SK-N-SH (cell line): ENCODE results near the gene ASB8. TPM values are rescaled to one million over a fixed set of nuclear protein-coding genes. Genes with fewer than 3 reads are reported as not detected.

Experiments
- CTCF ChIA-PET: fragments of 300-600, 350-600 bp; formaldehyde crosslinking; extraction: SDS; loops from one replicate; lab custom pipeline; 2021; lab: Yijun Ruan, JAX
- POLR2A ChIA-PET: fragments of 350-600 bp; sonication (Branson Sonifier 250); formaldehyde crosslinking; extraction: SDS; loops from one replicate; lab custom pipeline; 2020; ENCODE audit warnings: antibody characterized with exemption, inconsistent platforms; lab: Yijun Ruan, JAX
- DNase-seq: peaks from one replicate; pipeline ENCODE4 v3.0.0; 2012
- H2AFZ ChIP-seq: fragments of 200-600 bp; sonication (generic); 2 replicates; pipeline ENCODE4 v1.8.1; 2016; ENCODE audit warnings: antibody characterized with exemption, mild to moderate bottlenecking, low read depth
- H3F3A ChIP-seq: fragments of 200-600 bp; sonication (generic); replicated peaks from 2 replicates; pipeline ENCODE3; 2016; ENCODE audit warnings: antibody characterized with exemption, mild to moderate bottlenecking; ENCODE audit not compliant: insufficient read depth
- H3K27ac ChIP-seq, 2 experiments: fragments of 200-500 bp in 1 of 2; fragments of 200-600 bp in 1 of 2; sonication (Bioruptor generic) in 1 of 2; sonication (generic), shearing (Covaris generic) in 1 of 2; 2 replicates each; pipeline versions ENCODE4 v1.5.1 to v1.6.1; 2014 to 2016; ENCODE audit warnings: low read depth in 2 of 2, inconsistent platforms in 1 of 2, low read length in 1 of 2, mild to moderate bottlenecking in 1 of 2, mixed read lengths in 1 of 2
- H3K27me3 ChIP-seq: fragments of 200-600 bp; sonication (generic), shearing (Covaris generic); 2 replicates; pipeline ENCODE4 v1.6.1; 2016; ENCODE audit warnings: mixed run types; ENCODE audit not compliant: insufficient read depth
- H3K36me3 ChIP-seq, 2 experiments: fragments of 200-500 bp in 1 of 2; fragments of 200-600 bp in 1 of 2; sonication (Bioruptor generic) in 1 of 2; sonication (generic) in 1 of 2; replicated peaks in 1 of 2; 2 replicates each; pipeline versions ENCODE3 to v1.5.1; 2014 to 2016; ENCODE audit warnings: low read length in 1 of 2, mild to moderate bottlenecking in 1 of 2; ENCODE audit not compliant: insufficient read depth in 2 of 2, control insufficient read depth in 1 of 2
- H3K4me1 ChIP-seq, 2 experiments: fragments of 200-500 bp in 1 of 2; fragments of 200-600 bp in 1 of 2; sonication (Bioruptor generic) in 1 of 2; sonication (generic), shearing (Covaris generic) in 1 of 2; 2 replicates each; pipeline versions ENCODE4 v1.5.1 to v1.6.1; 2014 to 2016; ENCODE audit warnings: low read depth in 1 of 2, low read length in 1 of 2, mixed run types in 1 of 2; ENCODE audit not compliant: insufficient read depth in 2 of 2, control insufficient read depth in 1 of 2
- H3K4me2 ChIP-seq: fragments of 200-600 bp; sonication (generic), shearing (Covaris generic); 2 replicates; pipeline ENCODE4 v1.6.1; 2017; ENCODE audit warnings: mixed run types
- H3K4me3 ChIP-seq, 2 experiments: fragments of 200-500 bp in 1 of 2; fragments of 200-600 bp in 1 of 2; sonication (Bioruptor generic) in 1 of 2; sonication (generic), shearing (Covaris generic) in 1 of 2; 2 replicates each; pipeline versions ENCODE4 v1.5.1 to v1.8.1; 2014 to 2016; ENCODE audit warnings: low read depth in 2 of 2, inconsistent platforms in 1 of 2, low read length in 1 of 2, mild to moderate bottlenecking in 1 of 2, mixed read lengths in 1 of 2, moderate library complexity in 1 of 2
- H3K79me2 ChIP-seq: fragments of 200-600 bp; sonication (generic); 2 replicates; pipeline ENCODE4 v1.8.1; 2017; ENCODE audit warnings: mild to moderate bottlenecking; ENCODE audit not compliant: insufficient read depth
- H3K9ac ChIP-seq: fragments of 200-600 bp; sonication (generic); 2 replicates; pipeline ENCODE4 v1.6.1; 2017; ENCODE audit warnings: mixed run types
- H3K9me2 ChIP-seq: fragments of 200-600 bp; sonication (generic); 2 replicates; pipeline ENCODE4 v1.6.1; 2017; ENCODE audit warnings: mixed run types
- H3K9me3 ChIP-seq: fragments of 200-600 bp; sonication (generic); 2 replicates; pipeline ENCODE4 v1.6.1; 2017; ENCODE audit warnings: mixed run types, mild to moderate bottlenecking, moderate library complexity
- H4K20me1 ChIP-seq: fragments of 200-600 bp; sonication (generic); 2 replicates; pipeline ENCODE4 v1.6.1; 2017; ENCODE audit warnings: mild to moderate bottlenecking, mixed run types; ENCODE audit not compliant: insufficient read depth
- CHD2 ChIP-seq: fragments of 150-350 bp; IDR thresholded peaks from 2 replicates; pipeline ENCODE4 v1.6.1; 2018; ENCODE audit warnings: low read length; ENCODE audit not compliant: partially characterized antibody
- EP300 ChIP-seq, 2 experiments: IDR thresholded peaks; 2 replicates each; pipeline versions ENCODE4 v1.4.0 to v1.6.1; 2012; ENCODE audit warnings: borderline replicate concordance in 1 of 2, low read depth in 1 of 2, low read length in 1 of 2
- FOSL2 ChIP-seq: IDR thresholded peaks from 2 replicates; pipeline ENCODE4 v1.4.0; 2012; ENCODE audit warnings: low read depth, mild to moderate bottlenecking, moderate library complexity, borderline replicate concordance
- FOXJ3 ChIP-seq: sonication (generic); formaldehyde crosslinking; IDR thresholded peaks from 2 replicates; pipeline ENCODE4 v1.5.1; 2020; ENCODE audit warnings: mild to moderate bottlenecking, missing genetic modification reagents
- FOXM1 ChIP-seq: IDR thresholded peaks from 2 replicates; pipeline ENCODE4 v1.4.0; 2012; ENCODE audit warnings: low read depth, mild to moderate bottlenecking
- GATA2 ChIP-seq: sonication (generic); formaldehyde crosslinking; IDR thresholded peaks from 2 replicates; pipeline ENCODE4 v1.5.0; 2020; ENCODE audit warnings: mild to moderate bottlenecking, missing genetic modification reagents
- MXI1 ChIP-seq: IDR thresholded peaks from 2 replicates; pipeline ENCODE4 v1.6.1; 2012; ENCODE audit warnings: mild to moderate bottlenecking, low read depth, low read length, improper control_type of control experiment
- NRF1 ChIP-seq: IDR thresholded peaks from 2 replicates; pipeline ENCODE4 v1.6.1; 2012; ENCODE audit warnings: low read depth, mild to moderate bottlenecking, low read length
- POLR2AphosphoS5 ChIP-seq: IDR thresholded peaks from 2 replicates; pipeline ENCODE4 v1.6.1; 2012; ENCODE audit warnings: low read depth, low read length
- RFX5 ChIP-seq: IDR thresholded peaks from 2 replicates; pipeline ENCODE4 v1.6.1; 2012; ENCODE audit warnings: mild to moderate bottlenecking, improper control_type of control experiment, low read length
- SMC3 ChIP-seq: IDR thresholded peaks from 2 replicates; pipeline ENCODE4 v1.6.1; 2012; ENCODE audit warnings: low read depth, low read length, improper control_type of control experiment
- YY1 ChIP-seq: IDR thresholded peaks from 2 replicates; pipeline ENCODE4 v1.4.0; 2012; ENCODE audit warnings: low read depth, mild to moderate bottlenecking
- WGBS: methylation state at CpG from one replicate; pipeline ENCODE4 v1.1.6; 2017; ENCODE audit warnings: low lambda C conversion rate; 5-methylcytosine and 5-hydroxymethylcytosine counted together
- polyA plus RNA-seq, 3 experiments: library from polyadenylated mRNA; depleted of rRNA; stranded (reverse); fragments of >200 nt; gene quantifications; 2 replicates each; pipeline ENCODE4 v1.2.3, GENCODE V29; 2012
- TF ChIP-seq, protein P1 (sequence below): IDR thresholded peaks from 2 replicates; pipeline ENCODE4; 2012
- TF ChIP-seq, protein P2 (sequence below): IDR thresholded peaks from 2 replicates; pipeline ENCODE4 v1.4.0; 2012; ENCODE audit warnings: low read depth, borderline replicate concordance
- TF ChIP-seq, protein P3 (sequence below): fragments of 150-350 bp; IDR thresholded peaks from 2 replicates; pipeline ENCODE4 v1.6.1; 2017; ENCODE audit warnings: antibody characterized with exemption, low read length, low read depth, borderline replicate concordance

The ASB8 gene
- polyA plus RNA-seq, 1 of the 3 experiments (the other 2 are of a cell fraction): 13.8 TPM

DNA sequence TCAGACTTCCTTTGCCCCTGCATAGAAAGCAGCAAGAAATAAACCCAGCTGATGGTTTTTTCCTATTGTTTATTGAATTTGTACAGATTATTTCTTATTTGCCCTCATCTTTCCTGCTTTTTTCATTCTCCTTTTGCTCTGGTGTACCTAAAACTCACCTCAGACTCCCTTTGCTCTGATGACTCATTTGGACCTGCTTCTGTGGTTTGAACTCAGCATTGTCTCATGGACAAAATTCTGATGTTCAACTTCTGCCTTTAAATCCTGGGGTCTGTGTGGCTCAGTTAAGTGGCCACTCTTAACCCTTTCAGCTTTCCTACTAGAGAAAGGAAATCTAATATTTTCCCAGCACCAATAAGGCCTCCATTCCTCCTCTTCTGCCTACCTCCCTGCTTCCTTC lies 47.9 kb downstream of the ASB8 start:
- Histone ChIP-seq H3K9ac (no peak overlapping the region), H3K9me3 (no peaks in the 10 kb centered on the region), H3K79me2 (peaks cover 18% of the 10 kb centered on the region), H3K4me1 (peaks cover 9 to 11% of the 10 kb centered on the region in 2 experiments; a peak in 3 of 4 replicates), H3K9me2 (no peaks in the 10 kb centered on the region), H4K20me1 (no peaks in the 10 kb centered on the region), H2AFZ (no peak overlapping the region), H3K4me2 (no peak overlapping the region), H3K4me3 (no peak overlapping the region), H3K36me3 (no peaks in the 10 kb centered on the region), H3K27me3 (peaks cover 12% of the 10 kb centered on the region; the same call in 1 of the 2 replicates), H3F3A (peaks cover 6% of the 10 kb centered on the region), H3K27ac (no peak overlapping the region)
- POLR2A ChIA-PET: no interaction called here
- CTCF ChIA-PET: interaction anchor here (1.2 kb wide), 1 partner anchor 88 kb away, joined by 4 read pairs; no protein-coding TSS in a partner anchor
- TF ChIP-seq EP300 (IDR thresholded peaks at IDR 0.05; ENCODE audit: borderline replicate concordance in 1 of 2, low read depth in 1 of 2, low read length in 1 of 2) (no peak), CHD2 (no peak), SMC3 (no peak), MXI1 (no peak)
- TF ChIP-seq, protein P1, sequence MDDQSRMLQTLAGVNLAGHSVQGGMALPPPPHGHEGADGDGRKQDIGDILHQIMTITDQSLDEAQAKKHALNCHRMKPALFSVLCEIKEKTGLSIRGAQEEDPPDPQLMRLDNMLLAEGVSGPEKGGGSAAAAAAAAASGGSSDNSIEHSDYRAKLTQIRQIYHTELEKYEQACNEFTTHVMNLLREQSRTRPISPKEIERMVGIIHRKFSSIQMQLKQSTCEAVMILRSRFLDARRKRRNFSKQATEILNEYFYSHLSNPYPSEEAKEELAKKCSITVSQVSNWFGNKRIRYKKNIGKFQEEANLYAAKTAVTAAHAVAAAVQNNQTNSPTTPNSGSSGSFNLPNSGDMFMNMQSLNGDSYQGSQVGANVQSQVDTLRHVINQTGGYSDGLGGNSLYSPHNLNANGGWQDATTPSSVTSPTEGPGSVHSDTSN: no peak
- DNase-seq: no peak

DNA sequence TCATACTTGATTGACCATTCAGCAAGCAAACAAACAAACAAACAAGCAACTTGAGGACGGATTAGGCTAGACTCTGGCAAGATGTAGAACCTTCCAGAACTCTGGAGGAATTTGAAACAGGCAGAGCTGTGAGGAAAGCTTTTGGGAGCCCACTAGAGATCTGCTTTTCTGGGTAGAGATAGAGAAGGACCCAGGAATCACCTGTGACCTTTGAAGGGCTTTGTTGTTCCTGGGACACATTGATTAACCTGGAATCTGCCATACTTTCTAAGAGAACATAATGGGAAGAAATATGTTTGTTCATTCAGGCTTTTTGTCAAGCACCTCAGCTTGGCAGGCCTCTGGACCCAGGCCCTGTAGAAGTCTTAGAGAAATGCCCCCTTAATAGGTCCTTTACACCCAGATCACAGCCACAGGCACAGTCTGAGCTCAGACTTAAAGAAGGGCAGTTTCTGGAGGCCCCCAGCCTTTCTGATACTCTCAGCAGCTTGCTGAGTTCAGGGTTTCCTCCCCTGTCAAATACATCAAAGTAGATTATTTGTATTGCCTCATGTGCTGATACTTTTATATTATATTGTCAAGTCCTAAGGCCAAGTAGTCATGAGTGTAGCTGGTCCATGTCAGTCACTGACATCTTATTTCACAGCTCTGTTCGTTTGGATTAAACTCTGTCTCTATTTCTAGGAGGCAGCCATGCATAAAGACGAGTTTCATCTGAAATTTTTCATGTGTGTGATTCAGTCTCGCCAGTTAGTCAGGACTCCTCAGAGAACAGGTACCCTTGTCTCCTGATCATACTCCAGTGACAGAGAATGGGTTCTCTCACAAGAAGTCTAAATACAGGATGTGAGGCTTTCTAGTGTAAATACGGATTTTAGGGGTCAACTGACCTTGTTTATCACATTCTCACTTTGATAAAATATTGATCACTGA lies 50.4 kb downstream of the ASB8 start:
- peaks cover 41% of the 10 kb centered on the region for H3K79me2 ChIP-seq
- ChIA-PET CTCF (interaction anchor here (1.4 to 1.8 kb wide), 2 partner anchors 58 to 512 kb away, joined by 5 to 6 read pairs; no protein-coding TSS in a partner anchor), POLR2A (interaction anchor here (1.2 to 1.7 kb wide), 4 partner anchors 50 to 90 kb away, joined by 3 to 8 read pairs (median 4); partner anchors contain the start of genes ASB8 and CCDC184)
- H3K9me3 ChIP-seq: no peaks in the 10 kb centered on the region
- peaks cover 6% of the 10 kb centered on the region for H3F3A ChIP-seq
- TF ChIP-seq CHD2: no peak
- TF ChIP-seq POLR2AphosphoS5: no peak
- TF ChIP-seq, protein P2, sequence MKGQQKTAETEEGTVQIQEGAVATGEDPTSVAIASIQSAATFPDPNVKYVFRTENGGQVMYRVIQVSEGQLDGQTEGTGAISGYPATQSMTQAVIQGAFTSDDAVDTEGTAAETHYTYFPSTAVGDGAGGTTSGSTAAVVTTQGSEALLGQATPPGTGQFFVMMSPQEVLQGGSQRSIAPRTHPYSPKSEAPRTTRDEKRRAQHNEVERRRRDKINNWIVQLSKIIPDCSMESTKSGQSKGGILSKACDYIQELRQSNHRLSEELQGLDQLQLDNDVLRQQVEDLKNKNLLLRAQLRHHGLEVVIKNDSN: no peak
- TF ChIP-seq, protein P3, sequence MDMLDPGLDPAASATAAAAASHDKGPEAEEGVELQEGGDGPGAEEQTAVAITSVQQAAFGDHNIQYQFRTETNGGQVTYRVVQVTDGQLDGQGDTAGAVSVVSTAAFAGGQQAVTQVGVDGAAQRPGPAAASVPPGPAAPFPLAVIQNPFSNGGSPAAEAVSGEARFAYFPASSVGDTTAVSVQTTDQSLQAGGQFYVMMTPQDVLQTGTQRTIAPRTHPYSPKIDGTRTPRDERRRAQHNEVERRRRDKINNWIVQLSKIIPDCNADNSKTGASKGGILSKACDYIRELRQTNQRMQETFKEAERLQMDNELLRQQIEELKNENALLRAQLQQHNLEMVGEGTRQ: no peak
- TF ChIP-seq FOSL2: no peak
- no peak for TF ChIP-seq YY1
- no peak for TF ChIP-seq RFX5
- no peak for TF ChIP-seq GATA2 (CRISPR knock-in tag)
- no peak for TF ChIP-seq SMC3
- no peak for TF ChIP-seq NRF1
- no peak for TF ChIP-seq FOXJ3 (CRISPR knock-in tag)
- TF ChIP-seq FOXM1: no peak
- peak overlapping the region; percentile 95 to 99 for H3K27ac ChIP-seq
- peak overlapping the region; percentile 85 to 98 for H3K4me3 ChIP-seq
- DNase-seq: no peak
- H4K20me1 ChIP-seq: no peaks in the 10 kb centered on the region
- peak overlapping the region; percentile 78 for H3K4me2 ChIP-seq
- H3K27me3 ChIP-seq: no peaks in the 10 kb centered on the region
- no peaks in the 10 kb centered on the region for H3K9me2 ChIP-seq
- H3K9ac ChIP-seq: peak overlapping the region; percentile 84
- H3K36me3 ChIP-seq: no peaks in the 10 kb centered on the region
- H3K4me1 ChIP-seq: peaks cover 10 to 13% of the 10 kb centered on the region in 2 experiments; a peak in 3 of 4 replicates
- WGBS: 71% methylated on average over 5 of the region's 5 CpGs
- H2AFZ ChIP-seq: peak overlapping the region; percentile 99
